Urinary bladder (tissue), 4 donors: ENCODE results near the gene KIF9. TPM values are rescaled to one million over a fixed set of nuclear protein-coding genes. Genes with fewer than 3 reads are reported as not detected.
"Not testable (repeated sequence)": the region's sequence is repeated elsewhere in the genome, so short reads cannot be mapped to it uniquely, and the experiment has no call there.

Experiments
- DNase-seq: peaks from one replicate; pipeline ENCODE4 v3.0.0-alpha.2; 2015; ENCODE audit errors: extremely low spot score
- H3K27ac ChIP-seq: one replicate; pipeline ENCODE4 v1.5.1; 2013; ENCODE audit warnings: low read depth, mild to moderate bottlenecking, moderate library complexity
- H3K36me3 ChIP-seq: one replicate; pipeline ENCODE4 v1.6.1; 2013; ENCODE audit warnings: mild to moderate bottlenecking, moderate library complexity; ENCODE audit not compliant: insufficient read depth
- H3K4me1 ChIP-seq: one replicate; pipeline ENCODE4 v1.6.1; 2013; ENCODE audit warnings: mild to moderate bottlenecking, moderate library complexity; ENCODE audit not compliant: insufficient read depth
- H3K4me3 ChIP-seq: one replicate; pipeline ENCODE4 v1.5.1; 2013; ENCODE audit warnings: low read depth, low read length
- WGBS: extraction: QIAGEN DNeasy Blood & Tissue Kit; methylation state at CpG from one replicate; pipeline ENCODE4 v1.1.7; 2013; 5-methylcytosine and 5-hydroxymethylcytosine counted together
- polyA plus RNA-seq: library from polyadenylated mRNA; stranded (reverse); fragments of 200-250 nt; gene quantifications from one replicate; pipeline ENCODE4 v1.2.3, GENCODE V29; 2013
- total RNA-seq: library from RNA; depleted of rRNA; stranded (reverse); fragments of >200 nt; gene quantifications from one replicate; pipeline ENCODE4 v1.2.3, GENCODE V29; 2014
- donor health status: healthy with polysubstance abuse.
- donor health status: healthy.

The KIF9 gene
- total and polyA plus RNA-seq, 2 donors: 4.3 to 11.3 TPM

- Histone ChIP-seq H3K36me3 (no peaks in the 10 kb centered on the region), H3K4me3 (no peak overlapping the region), H3K27ac (no peak overlapping the region), H3K4me1 (no peaks in the 10 kb centered on the region)
- WGBS: 53% methylated on average over 5 of the region's 5 CpGs
- DNase-seq: no peak
These were observed 30.9 kb downstream of the KIF9 start for GRCh38 chr3:47251689-47252088.

GRCh38 chr3:47251085-47251484, 31.5 kb downstream of the KIF9 start:
- not testable (repeated sequence) for DNase-seq, H3K4me3 ChIP-seq, H3K4me1 ChIP-seq, H3K36me3 ChIP-seq, H3K27ac ChIP-seq
- WGBS: 58% methylated on average over 3 of the region's 3 CpGs

- DNase-seq: no peak
- Histone ChIP-seq H3K36me3 (no peaks in the 10 kb centered on the region), H3K27ac (no peak overlapping the region), H3K4me3 (no peak overlapping the region), H3K4me1 (no peaks in the 10 kb centered on the region)
- WGBS: 83% methylated on average over 7 of the region's 7 CpGs
These were observed 32.1 kb downstream of the KIF9 start for GRCh38 chr3:47250309-47251060.

- no peaks in the 10 kb centered on the region for H3K36me3 ChIP-seq
- no peak overlapping the region for H3K4me3 ChIP-seq
- no peaks in the 10 kb centered on the region for H3K4me1 ChIP-seq
- H3K27ac ChIP-seq: no peak overlapping the region
- no peak for DNase-seq
- WGBS: 87% methylated on average over 14 of the region's 14 CpGs
These were observed 35.2 kb downstream of the KIF9 start for GRCh38 chr3:47247131-47248064.

- no peak overlapping the region for H3K4me3 ChIP-seq
- no peak for DNase-seq
These were observed 37.3 kb downstream of the KIF9 start for GRCh38 chr3:47245271-47245670.

GRCh38 chr3:47244531-47245100, 38.0 kb downstream of the KIF9 start:
- WGBS: 88% methylated on average over 10 of the region's 10 CpGs
- no peaks in the 10 kb centered on the region for H3K36me3 ChIP-seq
- H3K27ac ChIP-seq: no peak overlapping the region
- H3K4me3 ChIP-seq: no peak overlapping the region
- H3K4me1 ChIP-seq: no peaks in the 10 kb centered on the region
- DNase-seq: no peak

More at GRCh38 chr3:47245271-47245670, 37.3 kb downstream of the KIF9 start:
- WGBS: 98% methylated on average over 2 of the region's 2 CpGs
- Histone ChIP-seq H3K4me1 (no peaks in the 10 kb centered on the region), H3K36me3 (no peaks in the 10 kb centered on the region), H3K27ac (no peak overlapping the region)

GRCh38 chr3:47243419-47244147, 39.0 kb downstream of the KIF9 start:
- WGBS: 84% methylated on average over 9 of the region's 9 CpGs
- no peak for DNase-seq

GRCh38 chr3:47239929-47240328, 42.7 kb downstream of the KIF9 start:
- Histone ChIP-seq H3K4me3 (no peak overlapping the region), H3K27ac (no peak overlapping the region), H3K4me1 (no peaks in the 10 kb centered on the region), H3K36me3 (no peaks in the 10 kb centered on the region)
- 86% methylated on average over 6 of the region's 6 CpGs for WGBS
- no peak for DNase-seq

More at GRCh38 chr3:47243419-47244147, 39.0 kb downstream of the KIF9 start:
- Histone ChIP-seq H3K4me3 (no peak overlapping the region), H3K4me1 (no peaks in the 10 kb centered on the region), H3K36me3 (no peaks in the 10 kb centered on the region), H3K27ac (no peak overlapping the region)

GRCh38 chr3:47238017-47238416, 44.6 kb downstream of the KIF9 start:
- DNase-seq: no peak
- Histone ChIP-seq H3K27ac (no peak overlapping the region), H3K4me3 (no peak overlapping the region), H3K36me3 (no peaks in the 10 kb centered on the region), H3K4me1 (no peaks in the 10 kb centered on the region)
- WGBS: 92% methylated on average over 3 of the region's 3 CpGs

GRCh38 chr3:47228088-47228487, 54.5 kb downstream of the KIF9 start:
- H3K27ac ChIP-seq: no peak overlapping the region
- DNase-seq: no peak
- 57% methylated on average over 1 of the region's 1 CpG for WGBS
- H3K4me1 ChIP-seq: no peaks in the 10 kb centered on the region
- H3K36me3 ChIP-seq: no peaks in the 10 kb centered on the region
- H3K4me3 ChIP-seq: no peak overlapping the region

- 84% methylated on average over 7 of the region's 7 CpGs for WGBS
- no peaks in the 10 kb centered on the region for H3K4me1 ChIP-seq
- no peaks in the 10 kb centered on the region for H3K36me3 ChIP-seq
- no peak overlapping the region for H3K27ac ChIP-seq
- no peak overlapping the region for H3K4me3 ChIP-seq
- no peak for DNase-seq
These were observed 54.9 kb downstream of the KIF9 start for GRCh38 chr3:47227678-47228077.

GRCh38 chr3:47225310-47225906, 57.2 kb downstream of the KIF9 start:
- DNase-seq: no peak
- Histone ChIP-seq H3K27ac (no peak overlapping the region), H3K4me3 (no peak overlapping the region), H3K36me3 (no peaks in the 10 kb centered on the region), H3K4me1 (no peaks in the 10 kb centered on the region)
- WGBS: 85% methylated on average over 5 of the region's 5 CpGs

GRCh38 chr3:47223755-47224154, 58.8 kb downstream of the KIF9 start:
- no peak for DNase-seq
- Histone ChIP-seq H3K4me3 (no peak overlapping the region), H3K36me3 (no peaks in the 10 kb centered on the region), H3K4me1 (no peaks in the 10 kb centered on the region), H3K27ac (no peak overlapping the region)
- WGBS: 69% methylated on average over 3 of the region's 3 CpGs
